Panc1 (cell line): ENCODE data around the gene OTOA.

ENCODE experiments used
- TCF7L2 ChIP-seq: IDR thresholded peaks from 2 replicates; pipeline ENCODE4 v1.6.1; 2011; ENCODE audit warnings: mild to moderate bottlenecking, low read depth, low read length, inconsistent platforms
- TF ChIP-seq, protein P1 (sequence below): fragments of 450-650 bp; IDR thresholded peaks from 2 replicates; pipeline ENCODE4 v1.5.1; 2017; ENCODE audit warnings: mild to moderate bottlenecking

DNA sequence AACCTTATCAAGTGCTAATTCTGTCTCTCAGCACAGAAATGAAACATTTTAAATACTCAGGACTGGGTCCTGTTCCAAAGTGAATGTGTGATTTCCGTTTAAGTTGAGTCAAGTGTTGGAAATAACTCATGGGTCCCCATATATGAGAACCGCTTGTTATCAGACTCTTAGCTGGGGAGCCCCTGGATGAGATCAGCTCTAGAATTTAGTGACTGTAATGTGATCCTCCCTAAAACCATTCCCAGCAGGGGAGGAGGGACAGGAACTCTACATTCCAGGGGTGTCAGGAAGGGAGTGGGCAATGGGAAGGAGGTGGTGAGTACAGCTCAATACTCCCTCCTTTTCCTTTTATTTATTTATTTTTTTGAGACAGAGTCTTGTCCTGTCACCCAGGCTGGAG is 37.5 kb downstream of the OTOA start:
- TF ChIP-seq TCF7L2: no peak
- TF ChIP-seq, protein P1, sequence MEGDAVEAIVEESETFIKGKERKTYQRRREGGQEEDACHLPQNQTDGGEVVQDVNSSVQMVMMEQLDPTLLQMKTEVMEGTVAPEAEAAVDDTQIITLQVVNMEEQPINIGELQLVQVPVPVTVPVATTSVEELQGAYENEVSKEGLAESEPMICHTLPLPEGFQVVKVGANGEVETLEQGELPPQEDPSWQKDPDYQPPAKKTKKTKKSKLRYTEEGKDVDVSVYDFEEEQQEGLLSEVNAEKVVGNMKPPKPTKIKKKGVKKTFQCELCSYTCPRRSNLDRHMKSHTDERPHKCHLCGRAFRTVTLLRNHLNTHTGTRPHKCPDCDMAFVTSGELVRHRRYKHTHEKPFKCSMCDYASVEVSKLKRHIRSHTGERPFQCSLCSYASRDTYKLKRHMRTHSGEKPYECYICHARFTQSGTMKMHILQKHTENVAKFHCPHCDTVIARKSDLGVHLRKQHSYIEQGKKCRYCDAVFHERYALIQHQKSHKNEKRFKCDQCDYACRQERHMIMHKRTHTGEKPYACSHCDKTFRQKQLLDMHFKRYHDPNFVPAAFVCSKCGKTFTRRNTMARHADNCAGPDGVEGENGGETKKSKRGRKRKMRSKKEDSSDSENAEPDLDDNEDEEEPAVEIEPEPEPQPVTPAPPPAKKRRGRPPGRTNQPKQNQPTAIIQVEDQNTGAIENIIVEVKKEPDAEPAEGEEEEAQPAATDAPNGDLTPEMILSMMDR: no peak
